ENCODE measurements around the gene TRIM9.

Gene TRIM9

GRCh38 chr14:50931559-50931958 lies 163.3 kb downstream of the TRIM9 start:
- Histone ChIP-seq H3K4me1 (ENCODE audit: insufficient read depth, low read length) (peaks cover 8% of the 10 kb centered on the region; the same call in 1 of the 2 replicates), H3K27ac (ENCODE audit: low read depth, low read length) (no peak overlapping the region), H3K9me3 (ENCODE audit: insufficient read depth, low read depth, low read length) (no peaks in the 10 kb centered on the region), H3K27me3 (ENCODE audit: insufficient read depth, low read length) (no peaks in the 10 kb centered on the region), H3K9ac (ENCODE audit: low read depth, low read length) (no peak overlapping the region), H3K36me3 (ENCODE audit: insufficient read depth, low read length) (peaks cover 84% of the 10 kb centered on the region), H3K4me3 (ENCODE audit: low read length) (no peak overlapping the region)
- WGBS, result 96% methylated on average over 3 of the region's 3 CpGs

DNA sequence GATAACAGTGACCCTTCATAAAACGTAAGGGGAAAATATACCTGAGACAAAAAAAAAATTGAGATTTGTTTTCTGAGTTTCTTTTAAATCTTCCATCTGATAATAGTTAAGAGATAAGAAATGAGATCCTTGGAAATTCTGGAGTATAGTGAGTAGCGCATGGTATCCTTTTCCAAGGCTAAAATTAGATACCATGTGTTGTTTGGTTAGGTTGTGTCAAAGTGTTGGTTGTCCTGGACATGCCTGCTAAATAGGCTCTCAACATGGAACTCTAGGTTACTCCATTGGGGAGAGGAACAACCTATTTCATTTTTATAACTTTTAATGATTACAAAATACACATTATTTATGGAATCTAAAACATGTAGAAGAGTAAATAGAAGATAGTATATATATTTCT lies 165.4 kb downstream of the TRIM9 start:
- Histone ChIP-seq H3K36me3 (ENCODE audit: insufficient read depth, low read length) (peaks cover 78% of the 10 kb centered on the region), H3K9me3 (ENCODE audit: insufficient read depth, low read depth, low read length) (no peaks in the 10 kb centered on the region), H3K27ac (ENCODE audit: low read depth, low read length) (no peak overlapping the region)

GRCh38 chr14:50928002-50928635 lies 166.8 kb downstream of the TRIM9 start:
- H3K9ac ChIP-seq (ENCODE audit: low read depth, low read length), result no peak overlapping the region
- no peaks in the 10 kb centered on the region for H3K9me3 ChIP-seq (ENCODE audit: insufficient read depth, low read depth, low read length)
- no peaks in the 10 kb centered on the region for H3K27me3 ChIP-seq (ENCODE audit: insufficient read depth, low read length)
- WGBS, result 92% methylated on average over 6 of the region's 6 CpGs
- H3K4me3 ChIP-seq (ENCODE audit: low read length), result no peak overlapping the region
- no peak overlapping the region for H3K27ac ChIP-seq (ENCODE audit: low read depth, low read length)
- peaks cover 6% of the 10 kb centered on the region for H3K4me1 ChIP-seq (ENCODE audit: insufficient read depth, low read length)
- H3K36me3 ChIP-seq (ENCODE audit: insufficient read depth, low read length), result peaks cover 78% of the 10 kb centered on the region

More for the DNA sequence above, 165.4 kb downstream of the TRIM9 start:
- H3K4me1 ChIP-seq (ENCODE audit: insufficient read depth, low read length), result peaks cover 8% of the 10 kb centered on the region
- H3K9ac ChIP-seq (ENCODE audit: low read depth, low read length), result no peak overlapping the region
- H3K4me3 ChIP-seq (ENCODE audit: low read length), result no peak overlapping the region
- H3K27me3 ChIP-seq (ENCODE audit: insufficient read depth, low read length), result no peaks in the 10 kb centered on the region
- 96% methylated on average over 2 of the region's 2 CpGs for WGBS

DNA sequence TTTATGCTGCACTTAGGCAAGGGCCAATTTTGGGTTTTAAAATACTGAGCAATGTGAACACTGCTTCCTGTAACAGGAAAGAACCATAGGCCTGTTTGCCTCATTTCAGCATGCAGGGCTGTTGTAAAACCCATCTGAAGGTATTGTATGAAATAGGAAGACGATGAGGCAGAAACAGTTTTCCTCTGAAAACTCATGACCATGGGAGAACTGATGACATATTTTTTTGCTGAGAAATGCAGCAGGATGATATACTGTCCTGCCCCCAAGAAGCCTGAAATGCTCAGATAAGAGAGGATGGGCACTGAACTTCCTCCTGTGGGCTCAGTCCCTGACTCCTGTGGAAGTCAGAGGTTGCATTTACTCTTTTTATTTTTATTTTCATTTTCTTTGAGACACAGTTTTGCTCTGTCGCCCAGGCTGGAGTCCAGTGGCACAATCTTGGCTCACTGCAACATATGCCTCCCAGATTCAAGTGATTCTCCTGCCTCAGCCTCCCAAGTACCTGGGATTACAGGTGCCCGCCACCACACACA lies 168.0 kb downstream of the TRIM9 start:
- Histone ChIP-seq H3K27me3 (ENCODE audit: insufficient read depth, low read length) (no peaks in the 10 kb centered on the region), H3K4me3 (ENCODE audit: low read length) (no peak overlapping the region), H3K36me3 (ENCODE audit: insufficient read depth, low read length) (peaks cover 77% of the 10 kb centered on the region), H3K9me3 (ENCODE audit: insufficient read depth, low read depth, low read length) (no peaks in the 10 kb centered on the region), H3K9ac (ENCODE audit: low read depth, low read length) (no peak overlapping the region), H3K4me1 (ENCODE audit: insufficient read depth, low read length) (no peaks in the 10 kb centered on the region; the same call in 1 of the 2 replicates), H3K27ac (ENCODE audit: low read depth, low read length) (no peak overlapping the region)
- 88% methylated on average over 3 of the region's 3 CpGs for WGBS
